GM06990 (cell line): Measurements from ENCODE around the gene NKAIN4.

ENCODE experiments used
- DNase-seq: peaks from one replicate; pipeline ENCODE4 v3.0.0-alpha.2; 2011; ENCODE audit not compliant: insufficient read length; ENCODE audit errors: extremely low read depth
- H3K27me3 ChIP-seq: replicated peaks from 2 replicates; pipeline ENCODE4 v1.6.0; 2011; ENCODE audit warnings: low read length; ENCODE audit not compliant: control insufficient read depth, insufficient read depth
- H3K36me3 ChIP-seq: 2 replicates; pipeline ENCODE4 v1.5.1; 2011; ENCODE audit warnings: low read length; ENCODE audit not compliant: control insufficient read depth, insufficient read depth
- H3K4me3 ChIP-seq: replicated peaks from 2 replicates; pipeline ENCODE4 v1.5.1; 2011; ENCODE audit warnings: low read depth, mild to moderate bottlenecking, control low read depth, low read length
- TF ChIP-seq, protein P1 (sequence below): IDR thresholded peaks from 2 replicates; pipeline ENCODE4 v1.5.1; 2011; ENCODE audit warnings: low read length, control low read depth, mild to moderate bottlenecking, inconsistent platforms; ENCODE audit not compliant: insufficient read depth, poor library complexity, severe bottlenecking

The NKAIN4 gene

DNA sequence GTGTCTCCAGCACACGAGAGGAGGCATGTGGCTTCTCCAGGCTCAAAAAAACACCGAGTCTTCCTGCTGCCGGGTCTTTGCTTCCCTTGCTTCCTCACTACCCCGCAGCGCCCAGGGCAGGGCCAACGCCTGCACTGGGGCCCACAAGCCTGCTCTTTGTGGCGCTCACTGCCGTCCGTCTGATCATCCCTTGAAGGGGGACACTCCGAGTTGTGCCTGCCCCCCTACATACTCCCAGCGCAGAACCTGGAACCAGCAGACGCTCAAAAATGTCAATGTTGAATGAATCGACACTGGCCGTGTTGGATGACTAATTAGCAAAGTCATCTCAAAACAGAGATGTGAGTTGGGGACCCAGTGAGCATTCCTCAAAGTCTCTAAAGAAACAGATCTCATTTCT is 10.3 kb upstream of the NKAIN4 start:
- Histone ChIP-seq H3K36me3 (no peaks in the 10 kb centered on the region), H3K27me3 (peaks cover 1% of the 10 kb centered on the region; the same call in 1 of the 2 replicates), H3K4me3 (no peak overlapping the region)
- TF ChIP-seq, protein P1, sequence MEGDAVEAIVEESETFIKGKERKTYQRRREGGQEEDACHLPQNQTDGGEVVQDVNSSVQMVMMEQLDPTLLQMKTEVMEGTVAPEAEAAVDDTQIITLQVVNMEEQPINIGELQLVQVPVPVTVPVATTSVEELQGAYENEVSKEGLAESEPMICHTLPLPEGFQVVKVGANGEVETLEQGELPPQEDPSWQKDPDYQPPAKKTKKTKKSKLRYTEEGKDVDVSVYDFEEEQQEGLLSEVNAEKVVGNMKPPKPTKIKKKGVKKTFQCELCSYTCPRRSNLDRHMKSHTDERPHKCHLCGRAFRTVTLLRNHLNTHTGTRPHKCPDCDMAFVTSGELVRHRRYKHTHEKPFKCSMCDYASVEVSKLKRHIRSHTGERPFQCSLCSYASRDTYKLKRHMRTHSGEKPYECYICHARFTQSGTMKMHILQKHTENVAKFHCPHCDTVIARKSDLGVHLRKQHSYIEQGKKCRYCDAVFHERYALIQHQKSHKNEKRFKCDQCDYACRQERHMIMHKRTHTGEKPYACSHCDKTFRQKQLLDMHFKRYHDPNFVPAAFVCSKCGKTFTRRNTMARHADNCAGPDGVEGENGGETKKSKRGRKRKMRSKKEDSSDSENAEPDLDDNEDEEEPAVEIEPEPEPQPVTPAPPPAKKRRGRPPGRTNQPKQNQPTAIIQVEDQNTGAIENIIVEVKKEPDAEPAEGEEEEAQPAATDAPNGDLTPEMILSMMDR: no peak
- DNase-seq: no peak

DNA sequence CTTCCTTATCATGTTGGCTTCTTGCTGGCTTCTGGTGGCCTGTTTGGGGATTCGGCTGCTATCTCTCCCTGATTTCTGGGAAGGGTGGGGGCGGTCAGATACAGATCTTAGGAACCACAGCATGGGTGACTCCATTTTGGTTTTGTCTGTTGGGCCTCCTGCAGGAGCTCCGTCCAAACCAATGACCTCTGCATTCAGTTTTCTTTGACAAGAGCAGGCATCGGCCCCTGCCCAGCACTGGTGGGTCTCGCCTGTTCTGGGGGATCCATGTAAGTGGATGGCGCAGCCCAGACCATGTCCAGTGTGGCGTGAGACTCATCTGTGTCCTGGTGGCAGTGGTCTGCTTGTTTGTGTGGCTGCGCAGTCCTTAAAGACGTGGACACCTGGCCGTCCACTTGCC is 9.7 kb upstream of the NKAIN4 start:
- no peak for DNase-seq
- H3K27me3 ChIP-seq: peaks cover 1% of the 10 kb centered on the region; the same call in 1 of the 2 replicates
- H3K36me3 ChIP-seq: no peaks in the 10 kb centered on the region
- TF ChIP-seq, protein P1: no peak
- H3K4me3 ChIP-seq: no peak overlapping the region

DNA sequence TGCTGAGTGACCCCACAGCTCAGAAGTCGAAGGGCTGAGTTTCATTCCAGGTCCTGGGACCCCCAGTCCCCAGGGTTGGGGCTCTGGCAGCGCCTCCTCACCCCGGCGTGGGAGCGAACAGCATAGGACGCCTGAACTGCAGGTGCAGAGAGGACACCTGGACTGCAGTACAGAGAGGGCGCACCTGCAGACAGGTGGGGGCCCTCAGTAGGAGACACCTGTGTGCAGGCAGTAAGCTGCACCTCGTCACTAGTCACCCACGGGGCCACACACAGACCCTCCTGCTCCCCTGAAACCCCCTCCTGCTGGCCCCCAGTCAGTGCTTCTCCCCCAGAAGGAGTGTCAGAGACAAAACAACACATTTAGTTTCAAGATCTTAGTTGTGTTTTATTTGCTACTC is 8.6 kb upstream of the NKAIN4 start:
- Histone ChIP-seq H3K4me3 (no peak overlapping the region), H3K27me3 (peaks cover 1% of the 10 kb centered on the region; the same call in 1 of the 2 replicates), H3K36me3 (no peaks in the 10 kb centered on the region)
- TF ChIP-seq, protein P1: no peak
- DNase-seq: no peak

DNA sequence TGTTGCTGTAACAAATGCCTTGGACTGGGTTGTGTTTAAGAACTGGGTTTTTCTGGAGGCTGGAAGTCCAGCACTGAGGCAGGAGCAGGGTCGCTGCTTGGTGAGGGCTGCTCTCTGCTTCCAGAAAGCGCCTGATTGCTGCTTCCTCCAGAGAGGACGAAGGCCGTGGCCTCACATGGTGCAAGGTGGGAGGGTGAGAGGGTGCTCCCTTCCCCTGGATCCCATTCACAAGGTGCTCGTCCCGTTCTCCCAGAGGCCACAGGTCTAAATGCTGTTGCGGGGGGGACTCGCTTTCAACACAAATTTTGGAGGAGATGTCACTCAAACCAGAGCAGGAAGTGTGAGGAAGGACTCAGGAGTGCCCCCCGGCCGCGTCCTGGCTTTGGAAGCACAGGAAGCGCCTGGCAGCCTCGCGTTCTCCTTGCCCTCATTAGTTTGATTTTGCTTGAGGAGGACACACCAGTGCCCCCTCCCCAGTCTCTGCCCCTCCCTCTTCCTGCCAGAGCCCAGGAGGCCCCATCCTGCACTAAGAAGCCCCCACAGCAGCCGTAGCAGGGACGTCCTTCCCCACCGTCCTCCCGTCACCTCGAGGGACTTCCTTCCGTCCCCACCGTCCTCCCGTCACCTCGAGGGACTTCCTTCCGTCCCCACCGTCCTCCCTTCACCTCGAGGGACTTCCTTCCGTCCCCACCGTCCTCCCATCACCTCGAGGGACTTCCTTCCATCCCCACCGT is 7.7 kb upstream of the NKAIN4 start:
- no peak for DNase-seq
- Histone ChIP-seq H3K4me3 (no peak overlapping the region), H3K27me3 (peaks cover 1% of the 10 kb centered on the region; the same call in 1 of the 2 replicates), H3K36me3 (no peaks in the 10 kb centered on the region)
- TF ChIP-seq, protein P1: no peak

DNA sequence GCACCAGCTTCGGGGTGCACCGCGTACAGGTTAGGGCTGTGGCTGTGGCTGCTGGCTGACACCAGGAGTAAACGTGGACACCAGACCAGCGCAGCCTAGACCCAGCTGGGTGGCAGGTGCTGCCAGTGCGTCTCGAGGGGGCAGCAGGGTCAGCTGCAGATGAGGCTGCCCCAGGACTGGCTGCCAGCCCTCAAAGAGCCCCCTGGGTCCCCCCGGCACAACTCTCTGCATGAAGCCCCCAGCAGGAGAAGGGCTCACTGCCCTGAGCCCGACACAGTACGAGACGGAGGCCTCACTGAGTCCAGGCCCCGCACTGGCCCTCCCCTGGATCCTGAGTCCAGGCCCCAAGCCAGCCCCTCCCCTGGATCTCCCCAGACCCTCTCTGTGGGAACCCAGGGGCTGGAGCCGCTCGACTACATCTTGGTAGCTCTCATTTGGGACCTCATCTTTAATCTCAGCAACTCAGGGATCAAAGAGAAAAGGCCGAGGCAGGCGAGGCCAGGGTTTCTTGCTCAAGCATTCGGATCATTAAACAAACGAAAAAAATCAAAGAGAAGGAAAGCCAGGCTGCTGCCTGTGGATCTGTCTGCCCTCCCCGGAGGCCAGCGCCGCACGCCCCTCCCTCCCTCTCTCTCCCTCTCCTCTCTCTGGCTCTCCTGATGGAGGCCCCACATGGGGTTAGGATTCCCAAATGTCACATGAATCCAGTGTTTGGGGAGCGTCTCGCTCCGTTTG is 7.0 kb upstream of the NKAIN4 start:
- peaks cover 1% of the 10 kb centered on the region; the same call in 1 of the 2 replicates for H3K27me3 ChIP-seq
- TF ChIP-seq, protein P1: no peak
- no peak overlapping the region for H3K4me3 ChIP-seq
- no peaks in the 10 kb centered on the region for H3K36me3 ChIP-seq
- DNase-seq: no peak
